Neural crest cell (in vitro differentiated cells): Measurements from ENCODE around the gene POU4F1. TPM values are rescaled to one million over a fixed set of nuclear protein-coding genes. Genes with fewer than 3 reads are reported as not detected.

Experiments used
- DNase-seq: peaks from one replicate; pipeline ENCODE4 v3.0.0; 2021; ENCODE audit warnings: low read depth, mixed read lengths, low spot score
- H3K27ac Mint-ChIP-seq: one replicate; pipeline ENCODE4 v1.8.0; 2021; ENCODE audit warnings: mild to moderate bottlenecking, mixed read lengths; ENCODE audit not compliant: unreplicated experiment
- H3K27me3 Mint-ChIP-seq: 2 replicates; pipeline ENCODE4 v1.8.0; 2021; ENCODE audit warnings: low read depth, mild to moderate bottlenecking, mixed read lengths
- H3K36me3 Mint-ChIP-seq: 2 replicates; pipeline ENCODE4 v1.8.0; 2021; ENCODE audit warnings: low read depth, mild to moderate bottlenecking, mixed read lengths
- H3K4me1 Mint-ChIP-seq: 2 replicates; pipeline ENCODE4 v1.8.0; 2021; ENCODE audit warnings: mixed read lengths
- H3K4me3 Mint-ChIP-seq: one replicate; pipeline ENCODE4 v1.8.0; 2021; ENCODE audit warnings: mild to moderate bottlenecking, mixed read lengths
- H3K9me3 Mint-ChIP-seq: 2 replicates; pipeline ENCODE4 v1.8.0; 2021; ENCODE audit warnings: mixed read lengths
- CTCF ChIP-seq: fragments of 200-600 bp; sonication (generic); conservative IDR thresholded peaks from 2 replicates; pipeline ENCODE4 v1.5.0; 2021; ENCODE audit warnings: antibody characterized with exemption, mild to moderate bottlenecking
- total RNA-seq: library from RNA; stranded (reverse); gene quantifications from 2 replicates; pipeline ENCODE4 v1.2.1, GENCODE V29; 2021

The POU4F1 gene
- total RNA-seq, 1 donor from 2014 or later, result 0.19 TPM

- H3K27ac Mint-ChIP-seq, result no peak overlapping the region
- no peaks in the 10 kb centered on the region for H3K36me3 Mint-ChIP-seq
- peaks cover 97% of the 10 kb centered on the region for H3K27me3 Mint-ChIP-seq
- no peak for DNase-seq
- H3K4me1 Mint-ChIP-seq, result peaks cover 5% of the 10 kb centered on the region
- H3K9me3 Mint-ChIP-seq, result no peaks in the 10 kb centered on the region
- no peak for TF ChIP-seq CTCF
- H3K4me3 Mint-ChIP-seq, result peak overlapping the region; percentile 44
These were observed 9.5 kb downstream of the POU4F1 start for GRCh38 chr13:78593652-78594455.

GRCh38 chr13:78593129-78593528 is 10.2 kb downstream of the POU4F1 start:
- Mint-ChIP-seq H3K9me3 (no peaks in the 10 kb centered on the region), H3K27ac (no peak overlapping the region), H3K4me1 (peaks cover 5% of the 10 kb centered on the region), H3K27me3 (peaks cover 97% of the 10 kb centered on the region), H3K36me3 (no peaks in the 10 kb centered on the region), H3K4me3 (no peak overlapping the region)
- no peak for DNase-seq
- TF ChIP-seq CTCF, result no peak

- Mint-ChIP-seq H3K4me1 (peaks cover 5% of the 10 kb centered on the region), H3K36me3 (no peaks in the 10 kb centered on the region), H3K27ac (no peak overlapping the region), H3K27me3 (peaks cover 97% of the 10 kb centered on the region), H3K4me3 (no peak overlapping the region), H3K9me3 (no peaks in the 10 kb centered on the region)
- no peak for TF ChIP-seq CTCF
- DNase-seq, result no peak
These were observed 10.8 kb downstream of the POU4F1 start for GRCh38 chr13:78592584-78592983.

- H3K36me3 Mint-ChIP-seq, result no peaks in the 10 kb centered on the region
- TF ChIP-seq CTCF, result no peak
- peak; percentile 71 for DNase-seq
- H3K27ac Mint-ChIP-seq, result no peak overlapping the region
- H3K27me3 Mint-ChIP-seq, result peaks cover 96% of the 10 kb centered on the region
- peaks cover 5% of the 10 kb centered on the region for H3K4me1 Mint-ChIP-seq
- no peak overlapping the region for H3K4me3 Mint-ChIP-seq
- H3K9me3 Mint-ChIP-seq, result no peaks in the 10 kb centered on the region
These were observed 14.1 kb downstream of the POU4F1 start for GRCh38 chr13:78589206-78589605.

GRCh38 chr13:78587395-78587794 is 16.0 kb downstream of the POU4F1 start:
- H3K36me3 Mint-ChIP-seq, result no peaks in the 10 kb centered on the region
- no peaks in the 10 kb centered on the region for H3K9me3 Mint-ChIP-seq
- no peak for DNase-seq
- no peak overlapping the region for H3K4me3 Mint-ChIP-seq
- peaks cover 3% of the 10 kb centered on the region for H3K4me1 Mint-ChIP-seq
- H3K27me3 Mint-ChIP-seq, result peaks cover 94% of the 10 kb centered on the region
- no peak overlapping the region for H3K27ac Mint-ChIP-seq
- TF ChIP-seq CTCF, result no peak
